A673 (cell line): ENCODE measurements around the gene WDR72. TPM values are rescaled to one million over a fixed set of nuclear protein-coding genes. Genes with fewer than 3 reads are reported as not detected.

ENCODE experiments used
- BruUV-seq: library from RNA; stranded (reverse); fragments of 400-500 nt; replicated peaks from 2 replicates; lab custom pipeline; 2021; lab: Mats Ljungman, UMichigan
- CTCF ChIA-PET: fragments of 300-600 bp; sonication (Branson Sonifier 250); formaldehyde crosslinking; loops from one replicate; lab custom pipeline; 2022; ENCODE audit warnings: antibody characterized with exemption; lab: Charles Lee
- POLR2A ChIA-PET: fragments of 300-600 bp; sonication (Branson Sonifier 250); formaldehyde crosslinking; loops from one replicate; lab custom pipeline; 2022; ENCODE audit warnings: antibody characterized with exemption; ENCODE audit not compliant: low non-redundant PET; lab: Charles Lee
- DNase-seq: peaks from one replicate; pipeline ENCODE4 v3.0.0-alpha.2; 2015; ENCODE audit warnings: low spot score
- H3K27ac ChIP-seq: fragments of 200-600 bp; sonication (generic); 2 replicates; pipeline ENCODE4 v1.5.1; 2016; ENCODE audit warnings: mixed run types, low read depth, mild to moderate bottlenecking, mixed read lengths, antibody characterized with exemption, low read length; ENCODE audit not compliant: poor library complexity, severe bottlenecking
- H3K27me3 ChIP-seq: fragments of 200-600 bp; sonication (generic); replicated peaks from 2 replicates; pipeline ENCODE4 v1.6.1; 2017; ENCODE audit warnings: mixed run types, low read depth, mild to moderate bottlenecking, mixed read lengths, antibody characterized with exemption, low read length; ENCODE audit not compliant: insufficient read depth, poor library complexity
- H3K36me3 ChIP-seq: fragments of 200-600 bp; sonication (generic); 2 replicates; pipeline ENCODE4 v1.6.1; 2016; ENCODE audit warnings: mixed run types, mild to moderate bottlenecking, mixed read lengths, antibody characterized with exemption, low read length; ENCODE audit not compliant: insufficient read depth, poor library complexity, severe bottlenecking
- H3K4me1 ChIP-seq: fragments of 200-600 bp; sonication (generic); 2 replicates; pipeline ENCODE4 v1.6.1; 2017; ENCODE audit warnings: mixed run types, mild to moderate bottlenecking, mixed read lengths, antibody characterized with exemption, low read length; ENCODE audit not compliant: insufficient read depth, poor library complexity, severe bottlenecking
- H3K4me3 ChIP-seq: fragments of 200-600 bp; sonication (generic); 2 replicates; pipeline ENCODE4 v1.5.1; 2016; ENCODE audit warnings: low read depth, mixed run types, mild to moderate bottlenecking, mixed read lengths, low read length; ENCODE audit not compliant: poor library complexity, severe bottlenecking
- H3K9me3 ChIP-seq: fragments of 200-600 bp; sonication (generic); 2 replicates; pipeline ENCODE4 v1.6.1; 2016; ENCODE audit warnings: mixed run types, low read depth, mild to moderate bottlenecking, mixed read lengths, antibody characterized with exemption, low read length; ENCODE audit not compliant: poor library complexity, severe bottlenecking
- CTCF ChIP-seq: fragments of 300-800, 200-600 bp; sonication (generic); conservative IDR thresholded peaks from 2 replicates; pipeline ENCODE4 v1.5.1; 2017; ENCODE audit warnings: low read depth, mild to moderate bottlenecking, antibody characterized with exemption, low read length, moderate library complexity, mixed read lengths
- EZH2 ChIP-seq: fragments of 200-600 bp; sonication (generic); IDR thresholded peaks from 2 replicates; pipeline ENCODE4 v1.6.1; 2017; ENCODE audit warnings: borderline replicate concordance, low read depth, mild to moderate bottlenecking, mixed read lengths, antibody characterized with exemption, low read length; ENCODE audit not compliant: poor library complexity, severe bottlenecking
- intact Hi-C: fragments of 100-400 bp; cut with micrococcal nuclease; formaldehyde crosslinking; loops from one replicate; pipeline ENCODE4 v1.10.0; 2022; ENCODE audit not compliant: unreplicated experiment
- total RNA-seq: library from RNA; stranded (reverse); gene quantifications from 2 replicates; pipeline ENCODE4 v1.2.3, GENCODE V29; 2021

Gene WDR72
- total RNA-seq, 1 experiment from 2014 or later: not detected

- POLR2A ChIA-PET: no interaction called here
- CTCF ChIA-PET: no interaction called here
- intact Hi-C loops: no loop called here
- Histone ChIP-seq H3K36me3 (no peaks in the 10 kb centered on the region), H3K9me3 (no peaks in the 10 kb centered on the region), H3K4me3 (no peak overlapping the region), H3K27me3 (peaks cover 8% of the 10 kb centered on the region), H3K4me1 (no peaks in the 10 kb centered on the region), H3K27ac (no peak overlapping the region)
- no peak for TF ChIP-seq EZH2
- no peak for TF ChIP-seq CTCF
- no TSS peak for BruUV-seq
- DNase-seq: no peak
Observed at GRCh38 chr15:53757906-53758305, 1.6 kb downstream of the WDR72 start.

GRCh38 chr15:53753813-53754212 lies 5.7 kb downstream of the WDR72 start:
- CTCF ChIA-PET: no interaction called here
- Histone ChIP-seq H3K27me3 (peaks cover 2% of the 10 kb centered on the region), H3K4me3 (no peak overlapping the region), H3K4me1 (no peaks in the 10 kb centered on the region), H3K27ac (no peak overlapping the region), H3K36me3 (no peaks in the 10 kb centered on the region), H3K9me3 (no peaks in the 10 kb centered on the region)
- BruUV-seq: no TSS peak
- no peak for DNase-seq
- TF ChIP-seq EZH2 (no peak), CTCF (no peak)
- POLR2A ChIA-PET: no interaction called here
- intact Hi-C loops: no loop called here

GRCh38 chr15:53752406-53752805 lies 7.1 kb downstream of the WDR72 start:
- CTCF ChIA-PET: no interaction called here
- POLR2A ChIA-PET: no interaction called here

More at GRCh38 chr15:53752406-53752805, 7.1 kb downstream of the WDR72 start:
- Histone ChIP-seq H3K4me3 (no peak overlapping the region), H3K36me3 (no peaks in the 10 kb centered on the region), H3K9me3 (no peaks in the 10 kb centered on the region), H3K27ac (no peak overlapping the region), H3K27me3 (no peaks in the 10 kb centered on the region), H3K4me1 (no peaks in the 10 kb centered on the region)
- DNase-seq: no peak
- intact Hi-C loops: no loop called here
- no peak for TF ChIP-seq EZH2
- no peak for TF ChIP-seq CTCF
- no TSS peak for BruUV-seq
